G401 (cell line): ENCODE measurements around the gene RFFL. TPM values are rescaled to one million over a fixed set of nuclear protein-coding genes. Genes with fewer than 3 reads are reported as not detected.
A peak's percentile ranks its signal among the peaks of the same experiment; 100 is the strongest.

Experiments
- DNase-seq: peaks from one replicate; pipeline ENCODE4 v3.0.0-alpha.2; 2015; ENCODE audit warnings: low spot score
- in situ Hi-C: cut with HindIII; loops from 2 replicates; pipeline ENCODE4 v1.10.0; 2016; ENCODE audit warnings: low sequenced_read_pairs, mixed read lengths
- total RNA-seq: library from RNA; depleted of rRNA; stranded (reverse); fragments of >200 nt; shearing (Covaris generic); gene quantifications from 2 replicates; pipeline ENCODE4 v1.2.3, GENCODE V29; 2014; rRNA removed

Gene RFFL
- total RNA-seq, 1 experiment from 2014 or later, result 13.0 TPM

DNA sequence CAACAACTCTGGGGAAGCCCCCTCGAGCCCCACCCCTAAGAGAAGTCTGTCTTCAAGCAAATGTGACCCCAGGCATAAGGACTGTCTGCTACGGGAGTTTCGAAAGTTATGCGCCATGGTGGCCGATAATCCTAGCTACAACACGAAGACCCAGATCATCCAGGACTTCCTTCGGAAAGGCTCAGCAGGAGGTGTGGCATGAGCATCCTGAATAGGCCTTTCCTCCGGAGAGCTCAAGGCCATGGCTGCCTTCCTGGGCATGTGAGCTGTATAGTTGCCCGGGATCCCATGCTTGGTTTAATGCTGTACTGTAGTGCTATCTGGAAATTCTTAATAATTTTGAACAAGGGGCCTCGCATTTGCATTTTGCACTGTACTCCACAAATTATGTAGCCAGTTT is 74.0 kb downstream of the RFFL start:
- in situ Hi-C loops, result loop anchor here (25.0 kb wide), 1 partner anchor 123 kb away; the partner anchor contains the start of genes FNDC8 and RAD51D
- no peak for DNase-seq

DNA sequence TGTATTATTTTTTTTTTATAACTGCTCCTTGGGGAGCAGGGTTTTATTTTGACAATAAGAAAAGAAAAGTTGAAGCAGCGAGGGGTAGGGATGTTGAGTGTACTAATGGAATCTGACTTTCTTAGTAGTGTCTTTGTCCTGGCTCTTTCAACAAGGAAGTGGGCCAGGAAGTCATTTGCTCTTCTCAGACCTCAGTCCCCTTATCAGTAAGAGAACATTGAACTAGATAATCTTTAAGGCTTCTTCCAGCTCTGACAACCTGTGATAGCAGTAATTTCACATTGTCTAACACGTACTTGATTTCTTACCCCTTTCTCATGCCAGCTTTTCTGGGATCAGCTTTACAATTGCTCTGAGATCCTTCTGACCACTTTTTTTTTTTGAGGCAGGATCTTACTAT is 74.9 kb downstream of the RFFL start:
- DNase-seq, result no peak
- in situ Hi-C loops, result loop anchor here (25.0 kb wide), 1 partner anchor 124 kb away; the partner anchor contains the start of genes FNDC8 and RAD51D

- in situ Hi-C loops, result loop anchor here (25.0 kb wide), 1 partner anchor 125 kb away; the partner anchor contains the start of genes FNDC8 and RAD51D
- no peak for DNase-seq
Measured at GRCh38 chr17:34987232-34987631, 76.3 kb downstream of the RFFL start.

GRCh38 chr17:34981538-34982241 is 81.8 kb downstream of the RFFL start:
- DNase-seq, result peak; percentile 19
- in situ Hi-C loops, result loop anchor here (25.0 kb wide), 1 partner anchor 131 kb away; the partner anchor contains the start of genes FNDC8 and RAD51D

- DNase-seq, result peak; percentile 69
- in situ Hi-C loops, result loop anchor here (25.0 kb wide), 1 partner anchor 131 kb away; the partner anchor contains the start of genes FNDC8 and RAD51D
Measured at GRCh38 chr17:34980681-34981537, 82.6 kb downstream of the RFFL start.

- peak; percentile 90 for DNase-seq
- in situ Hi-C loops, result loop anchor here (25.0 kb wide), 1 partner anchor 132 kb away; the partner anchor contains the start of genes FNDC8 and RAD51D
Measured at GRCh38 chr17:34980353-34980680, 83.2 kb downstream of the RFFL start, which contains the start of gene LIG3. Gene LIG3, plus strand, starts transcription at chr17:34980512. Its CDS starts 2,494 bp downstream, at chr17:34983006.

- no peak for DNase-seq
- in situ Hi-C loops, result loop anchor here (25.0 kb wide), 1 partner anchor 132 kb away; the partner anchor contains the start of genes FNDC8 and RAD51D
Measured at GRCh38 chr17:34979650-34980352, 83.7 kb downstream of the RFFL start.

DNA sequence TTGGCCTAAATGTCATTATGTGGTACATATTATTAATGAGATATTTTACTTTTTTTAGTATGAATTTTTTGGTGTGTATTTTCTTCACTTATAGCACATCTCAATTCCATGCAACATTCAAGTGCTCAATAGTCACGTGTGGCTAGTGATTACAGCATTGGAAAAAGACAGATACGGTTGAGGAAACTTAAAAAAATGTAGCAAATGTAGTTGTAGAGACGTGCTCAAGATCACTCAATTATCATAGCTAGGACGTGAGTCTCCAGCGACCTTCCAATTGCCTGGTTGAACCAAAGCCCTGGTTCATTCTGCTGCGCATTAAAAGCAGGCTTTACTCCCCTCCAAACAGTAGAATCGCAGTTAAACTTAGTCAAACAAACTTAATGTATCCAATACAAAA is 84.4 kb downstream of the RFFL start:
- in situ Hi-C loops, result loop anchor here (25.0 kb wide), 1 partner anchor 133 kb away; the partner anchor contains the start of genes FNDC8 and RAD51D
- DNase-seq, result no peak

DNA sequence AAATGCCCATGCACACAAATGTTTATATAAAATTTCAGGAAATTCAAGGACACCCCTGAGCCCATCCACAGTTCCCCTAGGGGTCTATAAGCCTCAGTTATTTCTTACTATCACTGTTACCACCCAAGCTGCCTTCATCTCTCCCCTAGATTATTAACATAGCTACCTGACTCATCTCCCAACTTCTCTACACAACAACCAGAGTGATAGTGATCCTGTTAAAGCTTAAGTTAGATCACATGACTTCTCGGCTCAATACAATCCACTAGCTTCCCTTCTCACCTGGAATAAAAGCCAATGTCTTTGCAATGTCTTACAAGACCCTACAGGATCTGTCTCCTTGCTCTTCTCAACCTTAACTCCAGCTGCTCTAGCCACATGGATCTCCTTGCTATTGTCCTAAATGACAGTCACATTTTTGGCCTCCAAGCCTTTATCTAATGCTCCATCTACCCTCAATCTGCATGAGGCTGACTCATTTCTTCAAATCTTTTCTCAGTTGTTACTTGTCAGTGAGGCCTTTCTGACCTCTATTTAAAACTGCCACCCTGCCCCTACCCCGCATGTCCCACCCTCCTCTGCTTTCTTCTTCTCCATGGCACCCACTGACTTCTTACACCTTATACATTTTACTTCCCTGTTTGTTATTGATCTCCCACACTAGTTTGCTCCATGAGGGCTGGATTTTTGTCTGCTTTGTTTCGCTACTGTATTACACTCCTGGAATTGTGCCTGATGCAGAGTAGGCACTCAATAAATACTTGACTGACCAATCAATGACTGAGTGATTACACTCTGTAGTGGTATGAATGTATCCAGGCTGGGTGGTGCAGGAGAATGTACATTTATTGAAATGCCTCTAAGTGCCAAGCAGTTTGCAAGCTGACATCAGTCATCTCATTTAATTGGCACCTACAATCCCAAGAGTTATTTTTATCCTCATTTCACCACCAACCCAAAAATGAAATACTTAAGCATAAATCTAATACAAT is 88.4 kb downstream of the RFFL start:
- in situ Hi-C loops, result loop anchor here (25.0 kb wide), 1 partner anchor 137 kb away; the partner anchor contains the start of genes FNDC8 and RAD51D
- no peak for DNase-seq

GRCh38 chr17:34974179-34974578 is 89.3 kb downstream of the RFFL start:
- in situ Hi-C loops, result no loop called here
- DNase-seq, result no peak

DNA sequence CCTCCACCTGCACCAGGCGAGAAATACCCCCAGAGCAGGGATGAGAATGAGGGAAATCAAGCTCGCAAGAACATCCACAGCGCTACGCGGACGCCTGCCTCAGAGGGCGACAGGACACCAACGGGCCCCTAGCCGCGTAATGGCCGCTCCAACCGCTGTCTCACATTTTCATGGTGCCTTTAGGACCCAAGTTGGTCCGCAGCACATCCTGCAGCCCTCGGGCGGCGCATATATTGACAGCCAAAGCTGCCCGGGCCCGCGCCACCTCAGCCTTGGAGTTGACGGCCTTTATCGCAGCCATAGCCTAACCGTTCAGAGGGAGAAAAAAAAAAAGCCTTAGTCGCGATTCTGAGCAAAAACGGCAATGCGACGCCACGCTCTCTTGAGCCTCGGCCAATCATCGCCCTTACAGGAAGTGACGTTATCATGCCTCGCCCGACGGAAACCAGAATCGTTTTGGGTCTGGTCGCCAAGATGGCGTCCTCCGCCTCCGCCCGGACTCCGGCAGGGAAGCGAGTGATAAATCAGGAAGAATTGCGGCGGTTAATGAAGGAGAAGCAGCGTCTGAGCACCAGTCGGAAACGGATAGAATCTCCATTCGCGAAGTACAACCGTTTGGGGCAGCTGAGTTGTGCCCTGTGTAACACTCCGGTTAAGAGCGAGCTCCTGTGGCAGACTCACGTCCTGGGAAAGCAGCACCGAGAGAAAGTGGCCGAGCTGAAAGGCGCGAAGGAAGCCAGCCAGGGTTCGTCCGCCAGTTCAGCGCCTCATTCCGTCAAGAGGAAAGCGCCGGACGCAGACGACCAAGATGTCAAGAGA is 102.2 kb downstream of the RFFL start, which contains the start of the genes CCT6B and ZNF830:
CCT6B (minus strand) TSS at position 368 of the 819 bp plus-strand sequence; CDS start at position 301, 67 bp downstream.
ZNF830 (plus strand) TSS at position 448 of the 819 bp plus-strand sequence; CDS start at position 475, 27 bp downstream.
- peak; percentile 95 for DNase-seq
- in situ Hi-C loops, result no loop called here

- DNase-seq, result no peak
- in situ Hi-C loops, result no loop called here
Measured at GRCh38 chr17:34958438-34958837, 105.1 kb downstream of the RFFL start.

Other genes starting within 250 kb of the RFFL start
- 0.12 and 0.14 TPM in 2 replicates for gene CCT6B, start 102.2 kb downstream of the RFFL start, total RNA-seq
- gene ZNF830, start 102.2 kb downstream of the RFFL start, total RNA-seq, result 16.9 and 22.3 TPM in 2 replicates
- gene LIG3, start 83.2 kb downstream of the RFFL start, total RNA-seq, result 38.8 and 49.3 TPM in 2 replicates
- 8.1 and 12.9 TPM in 2 replicates for gene RAD51D, start 56.2 kb upstream of the RFFL start, total RNA-seq
- not detected in 2 replicates for gene FNDC8, start 57.9 kb upstream of the RFFL start, total RNA-seq
- gene NLE1, start 78.6 kb upstream of the RFFL start, total RNA-seq, result 29.0 and 29.7 TPM in 2 replicates
- not detected in 2 replicates for gene UNC45B, start 84.1 kb upstream of the RFFL start, total RNA-seq
- not detected in 2 replicates for gene SLC35G3, start 130.7 kb upstream of the RFFL start, total RNA-seq
- gene SLFN5, start 179.4 kb upstream of the RFFL start, total RNA-seq, result 0.06 and 0.54 TPM in 2 replicates